Keratinocyte (primary cell): ENCODE results near the gene ANKRD28. TPM values are rescaled to one million over a fixed set of nuclear protein-coding genes. Genes with fewer than 3 reads are reported as not detected.
"Not testable (repeated sequence)": the region's sequence is repeated elsewhere in the genome, so short reads cannot be mapped to it uniquely, and the experiment has no call there.

Experiments
- DNase-seq: peaks from one replicate; pipeline ENCODE4 v3.0.0-alpha.2; 2011; ENCODE audit warnings: low read depth, missing footprints, low spot score
- FAIRE-seq: peaks from 2 replicates; lab custom pipeline; 2011; peaks lifted over from hg19 to GRCh38; lab: Jason Lieb, UNC
- H2AFZ ChIP-seq: 2 replicates; pipeline ENCODE4 v1.6.0; 2012; ENCODE audit warnings: low read length, control low read depth, inconsistent platforms; ENCODE audit not compliant: control insufficient read depth
- H3K27ac ChIP-seq: 2 replicates; pipeline ENCODE4 v1.5.1; 2011; ENCODE audit warnings: low read length; ENCODE audit not compliant: control insufficient read depth, insufficient read depth
- H3K27me3 ChIP-seq: 3 replicates; pipeline ENCODE4 v1.6.0; 2011; ENCODE audit warnings: low read length; ENCODE audit not compliant: control insufficient read depth, insufficient read depth; ENCODE audit errors: extremely low read depth
- H3K36me3 ChIP-seq, 2 experiments: 2 replicates in 1 of 2; 3 replicates in 1 of 2; pipeline ENCODE4 v1.5.1; 2011; ENCODE audit warnings: low read length in 2 of 2, mild to moderate bottlenecking in 1 of 2; ENCODE audit not compliant: control insufficient read depth in 2 of 2, insufficient read depth in 2 of 2; ENCODE audit errors: extremely low read depth in 1 of 2
- H3K4me1 ChIP-seq: 3 replicates; pipeline ENCODE4 v1.5.1; 2011; ENCODE audit warnings: low read length; ENCODE audit not compliant: control insufficient read depth, insufficient read depth; ENCODE audit errors: extremely low read depth
- H3K4me2 ChIP-seq: 3 replicates; pipeline ENCODE4 v1.6.0; 2011; ENCODE audit warnings: low read depth, low read length; ENCODE audit not compliant: control insufficient read depth, insufficient read depth; ENCODE audit errors: extremely low read depth
- H3K4me3 ChIP-seq, 3 experiments: fragments of 200-600 bp in 1 of 3; sonication (generic) in 1 of 3; 2 replicates in 2 of 3; 3 replicates in 1 of 3; pipeline ENCODE4 v1.5.1; 2011 to 2016; ENCODE audit warnings: low read length in 3 of 3, mild to moderate bottlenecking in 3 of 3, control low read depth in 2 of 3, inconsistent platforms in 1 of 3, low read depth in 1 of 3, mixed read lengths in 1 of 3, mixed run types in 1 of 3, moderate library complexity in 1 of 3; ENCODE audit not compliant: control insufficient read depth in 2 of 3, insufficient read depth in 2 of 3; ENCODE audit errors: extremely low read depth in 1 of 3
- H3K79me2 ChIP-seq: 2 replicates; pipeline ENCODE4 v1.6.0; 2012; ENCODE audit warnings: low read length; ENCODE audit not compliant: control insufficient read depth, insufficient read depth
- H3K9ac ChIP-seq: 3 replicates; pipeline ENCODE4 v1.6.0; 2011; ENCODE audit warnings: low read length; ENCODE audit not compliant: control insufficient read depth, insufficient read depth; ENCODE audit errors: extremely low read depth
- H3K9me1 ChIP-seq: 3 replicates; pipeline ENCODE4 v1.6.0; 2011; ENCODE audit warnings: low read length; ENCODE audit not compliant: control insufficient read depth, insufficient read depth; ENCODE audit errors: extremely low read depth
- H3K9me3 ChIP-seq: 2 replicates; pipeline ENCODE4 v1.5.1; 2012; ENCODE audit warnings: low read depth, low read length; ENCODE audit not compliant: control insufficient read depth
- H4K20me1 ChIP-seq: 3 replicates; pipeline ENCODE4 v1.6.0; 2011; ENCODE audit warnings: low read length; ENCODE audit not compliant: control insufficient read depth, insufficient read depth; ENCODE audit errors: extremely low read depth
- CTCF ChIP-seq, 3 experiments: IDR thresholded peaks in 1 of 3; conservative IDR thresholded peaks in 1 of 3; optimal IDR thresholded peaks in 1 of 3; 2 replicates in 2 of 3; 3 replicates in 1 of 3; pipeline versions ENCODE3 to v1.5.1; 2011; ENCODE audit warnings: low read length in 3 of 3, mild to moderate bottlenecking in 3 of 3, moderate library complexity in 2 of 3, control low read depth in 1 of 3, inconsistent platforms in 1 of 3; ENCODE audit not compliant: insufficient read depth in 2 of 3; ENCODE audit errors: extremely low read depth in 1 of 3
- EZH2 ChIP-seq: IDR thresholded peaks from one replicate; pipeline ENCODE4 v1.6.1; 2012; ENCODE audit warnings: inconsistent platforms, mild to moderate bottlenecking, low read length, moderate library complexity
- dilution Hi-C: fragments of 300-500 bp; cut with MboI; formaldehyde crosslinking; loops from one replicate; pipeline ENCODE4 v1.7.0; 2020; ENCODE audit warnings: low sequenced_read_pairs; ENCODE audit not compliant: extremely low pct_ligation_motif_present
- polyA plus RNA-seq, 5 experiments: library from polyadenylated mRNA; depleted of rRNA in 3 of 5; stranded (reverse) in 3 of 5; stranded (forward) in 1 of 5; unstranded in 1 of 5; fragments of >200 nt; gene quantifications; 1 replicate in 1 of 5; 2 replicates in 3 of 5; 3 replicates in 1 of 5; pipeline versions ENCODE4 v1.2.1 to v1.2.3, GENCODE V29; 2011 to 2012; ENCODE audit warnings: missing spikeins in 2 of 5, low read depth in 1 of 5, low replicate concordance in 1 of 5

The ANKRD28 gene
- polyA plus RNA-seq, 1 donor (not counting 4 experiments of a cell fraction or from before 2014, with no cell fraction given): 32.7 TPM

DNA sequence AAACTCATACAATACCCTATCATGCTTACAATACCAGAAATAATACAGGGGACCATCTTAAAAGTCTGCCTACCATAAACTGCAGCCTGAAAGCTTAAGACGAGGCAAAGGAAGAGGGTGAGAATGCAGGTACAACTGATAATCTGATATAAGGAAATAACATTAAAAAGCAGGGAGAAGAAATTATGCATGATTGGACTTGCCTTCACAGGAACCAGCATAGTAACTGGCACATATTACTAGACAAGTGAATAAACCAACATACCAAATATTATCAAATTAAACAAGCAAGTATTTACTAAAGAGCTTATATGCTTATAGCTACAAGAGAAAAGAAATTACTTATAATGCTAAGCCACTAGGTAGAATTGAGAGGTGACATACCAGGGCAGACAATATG, 18.7 kb downstream of the ANKRD28 start:
- dilution Hi-C loops: no loop called here

GRCh38 chr3:15778332-15778858, 19.4 kb downstream of the ANKRD28 start:
- Histone ChIP-seq H3K4me3 (no peak overlapping the region), H3K4me2 (peak overlapping the region; percentile 72), H3K36me3 (no peaks in the 10 kb centered on the region), H4K20me1 (no peaks in the 10 kb centered on the region), H3K9me3 (no peaks in the 10 kb centered on the region), H3K9ac (no peak overlapping the region), H3K4me1 (peaks cover 54% of the 10 kb centered on the region), H3K79me2 (peaks cover 56% of the 10 kb centered on the region), H3K9me1 (no peaks in the 10 kb centered on the region), H3K27ac (peak overlapping the region; percentile 23), H3K27me3 (no peaks in the 10 kb centered on the region), H2AFZ (no peak overlapping the region)
- TF ChIP-seq CTCF (optimal IDR thresholded peaks at IDR 0.05 in 1 of 3, IDR thresholded peaks at IDR 0.05 in 1 of 3, conservative IDR thresholded peaks at IDR 0.05 in 1 of 3; ENCODE audit: extremely low read depth in 1 of 3, insufficient read depth in 2 of 3, low read length in 3 of 3): no peak
- no peak for TF ChIP-seq EZH2
- dilution Hi-C loops: no loop called here
- DNase-seq (no peak), FAIRE-seq (peak; percentile 78)

More for the DNA sequence above, 18.7 kb downstream of the ANKRD28 start:
- H3K36me3 ChIP-seq: no peaks in the 10 kb centered on the region
- FAIRE-seq: no peak
- H3K4me1 ChIP-seq: peaks cover 61% of the 10 kb centered on the region
- no peaks in the 10 kb centered on the region for H4K20me1 ChIP-seq
- no peak for DNase-seq
- no peaks in the 10 kb centered on the region for H3K27me3 ChIP-seq
- H3K79me2 ChIP-seq: peaks cover 57% of the 10 kb centered on the region
- peak overlapping the region; percentile 72 for H3K4me2 ChIP-seq
- no peaks in the 10 kb centered on the region for H3K9me1 ChIP-seq
- H3K27ac ChIP-seq: peak overlapping the region; percentile 23
- no peaks in the 10 kb centered on the region for H3K9me3 ChIP-seq
- H3K9ac ChIP-seq: no peak overlapping the region
- peak overlapping the region in 1 of 3 experiments; percentile 20 for H3K4me3 ChIP-seq
- H2AFZ ChIP-seq: no peak overlapping the region
- no peak for TF ChIP-seq EZH2
- no peak for TF ChIP-seq CTCF (optimal IDR thresholded peaks at IDR 0.05 in 1 of 3, IDR thresholded peaks at IDR 0.05 in 1 of 3, conservative IDR thresholded peaks at IDR 0.05 in 1 of 3; ENCODE audit: extremely low read depth in 1 of 3, insufficient read depth in 2 of 3, low read length in 3 of 3)

- H3K27ac ChIP-seq, DNase-seq, H3K9ac ChIP-seq, H3K27me3 ChIP-seq, dilution Hi-C loops, H3K4me2 ChIP-seq, H2AFZ ChIP-seq, FAIRE-seq, H3K9me1 ChIP-seq, H3K4me3 ChIP-seq, H4K20me1 ChIP-seq, H3K9me3 ChIP-seq, H3K36me3 ChIP-seq: not testable (repeated sequence)
- peaks cover 41% of the 10 kb centered on the region for H3K79me2 ChIP-seq
- H3K4me1 ChIP-seq: peaks cover 22% of the 10 kb centered on the region
These were observed 22.7 kb downstream of the ANKRD28 start for GRCh38 chr3:15774931-15775560.
